Trophoblast cell (in vitro differentiated cells and primary cell): ENCODE measurements around the gene ITGA1.

Source experiments
- DNase-seq, 2 donors: peaks; one replicate each; pipeline ENCODE4 v3.0.0-alpha.2; 2016
- H2AFZ ChIP-seq: 2 replicates; pipeline ENCODE4 v1.6.1; 2013; ENCODE audit warnings: low read length, moderate library complexity, mild to moderate bottlenecking; ENCODE audit not compliant: insufficient read depth, poor library complexity
- H2AK5ac ChIP-seq: 2 replicates; pipeline ENCODE4 v1.6.1; 2013; ENCODE audit warnings: mild to moderate bottlenecking, low read length
- H2BK120ac ChIP-seq: 2 replicates; pipeline ENCODE4 v1.6.1; 2013; ENCODE audit warnings: low read length, mild to moderate bottlenecking, moderate library complexity; ENCODE audit not compliant: insufficient read depth, poor library complexity
- H2BK12ac ChIP-seq: 2 replicates; pipeline ENCODE4 v1.6.1; 2013; ENCODE audit warnings: mild to moderate bottlenecking, low read length, moderate library complexity
- H2BK5ac ChIP-seq: 2 replicates; pipeline ENCODE4 v1.6.1; 2013; ENCODE audit warnings: low read length, low read depth, moderate library complexity, mild to moderate bottlenecking; ENCODE audit not compliant: poor library complexity
- H3K14ac ChIP-seq: 2 replicates; pipeline ENCODE4 v1.6.1; 2013; ENCODE audit warnings: mild to moderate bottlenecking, low read length
- H3K18ac ChIP-seq: 2 replicates; pipeline ENCODE4 v1.6.1; 2013; ENCODE audit warnings: mild to moderate bottlenecking, low read length
- H3K23ac ChIP-seq: 2 replicates; pipeline ENCODE4 v1.6.1; 2013; ENCODE audit warnings: low read length
- H3K27ac ChIP-seq: 2 replicates; pipeline ENCODE4 v1.5.1; 2013; ENCODE audit warnings: low read depth, mild to moderate bottlenecking, inconsistent platforms, low read length, moderate library complexity
- H3K27me3 ChIP-seq: 2 replicates; pipeline ENCODE4 v1.6.1; 2013; ENCODE audit warnings: inconsistent platforms, mild to moderate bottlenecking, low read length, moderate library complexity; ENCODE audit not compliant: insufficient read depth
- H3K36me3 ChIP-seq, 2 experiments: 1 replicate in 1 of 2; 2 replicates in 1 of 2; pipeline ENCODE4 v1.6.1; 2013; ENCODE audit warnings: low read length in 2 of 2, mild to moderate bottlenecking in 2 of 2, moderate library complexity in 1 of 2; ENCODE audit not compliant: insufficient read depth in 2 of 2, control insufficient read depth in 1 of 2
- H3K4ac ChIP-seq: 2 replicates; pipeline ENCODE4 v1.6.1; 2013; ENCODE audit warnings: low read depth, mild to moderate bottlenecking, low read length, moderate library complexity
- H3K4me1 ChIP-seq, 2 experiments: 1 replicate in 1 of 2; 2 replicates in 1 of 2; pipeline ENCODE4 v1.6.1; 2013; ENCODE audit warnings: low read length in 2 of 2, mild to moderate bottlenecking in 2 of 2, moderate library complexity in 1 of 2; ENCODE audit not compliant: insufficient read depth in 2 of 2, control insufficient read depth in 1 of 2
- H3K4me2 ChIP-seq: 2 replicates; pipeline ENCODE4 v1.6.1; 2013; ENCODE audit warnings: inconsistent platforms, mild to moderate bottlenecking, low read length, moderate library complexity
- H3K4me3 ChIP-seq: 2 replicates; pipeline ENCODE4 v1.5.1; 2013; ENCODE audit warnings: mild to moderate bottlenecking, low read depth, low read length, inconsistent platforms
- H3K79me1 ChIP-seq: one replicate; pipeline ENCODE4 v1.6.1; 2013; ENCODE audit warnings: low read length
- H3K79me2 ChIP-seq: 2 replicates; pipeline ENCODE4 v1.6.1; 2013; ENCODE audit warnings: low read length, mild to moderate bottlenecking; ENCODE audit not compliant: control insufficient read depth, insufficient read depth, poor library complexity
- H3K9ac ChIP-seq: 2 replicates; pipeline ENCODE4 v1.6.1; 2013; ENCODE audit warnings: mild to moderate bottlenecking, low read length
- H3K9me3 ChIP-seq: 2 replicates; pipeline ENCODE4 v1.6.1; 2013; ENCODE audit warnings: low read depth, mild to moderate bottlenecking, control low read depth, inconsistent platforms, low read length; ENCODE audit not compliant: insufficient read depth
- H4K12ac ChIP-seq: 2 replicates; pipeline ENCODE4 v1.6.1; 2013; ENCODE audit warnings: low read depth, mild to moderate bottlenecking, low read length, moderate library complexity
- H4K8ac ChIP-seq: 2 replicates; pipeline ENCODE4 v1.6.1; 2013; ENCODE audit warnings: low read depth, mild to moderate bottlenecking, low read length, moderate library complexity
- H4K91ac ChIP-seq: one replicate; pipeline ENCODE4 v1.6.1; 2013; ENCODE audit warnings: low read depth, mild to moderate bottlenecking, low read length, moderate library complexity
- WGBS: extraction: QIAGEN DNeasy Blood & Tissue Kit; methylation state at CpG from one replicate; pipeline ENCODE4 v1.1.7; 2013; ENCODE audit warnings: missing lambda C conversion rate; ENCODE audit not compliant: insufficient read length, insufficient coverage; ENCODE audit errors: extremely low coverage; 5-methylcytosine and 5-hydroxymethylcytosine counted together

ITGA1 gene

GRCh38 chr5:52898961-52899680, 111.4 kb downstream of the ITGA1 start:
- Histone ChIP-seq H3K27me3 (no peaks in the 10 kb centered on the region), H3K4me3 (no peak overlapping the region), H3K4me2 (no peak overlapping the region), H3K18ac (no peak overlapping the region), H4K12ac (no peak overlapping the region), H3K9me3 (no peaks in the 10 kb centered on the region), H3K4ac (no peak overlapping the region), H2BK120ac (no peak overlapping the region), H3K4me1 (peaks cover 3 to 4% of the 10 kb centered on the region in 2 experiments), H2BK12ac (no peak overlapping the region), H3K27ac (no peak overlapping the region), H3K79me2 (no peaks in the 10 kb centered on the region), H4K91ac (no peak overlapping the region), H3K9ac (no peak overlapping the region), H2AK5ac (no peak overlapping the region), H3K14ac (no peak overlapping the region), H4K8ac (no peak overlapping the region), H2BK5ac (no peak overlapping the region), H3K36me3 (no peaks in the 10 kb centered on the region), H3K23ac (no peak overlapping the region), H2AFZ (no peak overlapping the region), H3K79me1 (peaks cover 3% of the 10 kb centered on the region)
- DNase-seq, result no peak
- WGBS, result no CpG with 5 or more reads among the region's 5 CpGs

- H3K4me1 ChIP-seq, result no peaks in the 10 kb centered on the region
- no peak overlapping the region for H3K9ac ChIP-seq
- no peak overlapping the region for H3K23ac ChIP-seq
- H3K27ac ChIP-seq, result no peak overlapping the region
- no peaks in the 10 kb centered on the region for H3K27me3 ChIP-seq
- no peak overlapping the region for H2BK5ac ChIP-seq
- no peak overlapping the region for H4K91ac ChIP-seq
- H4K8ac ChIP-seq, result no peak overlapping the region
- H3K4me3 ChIP-seq, result no peak overlapping the region
- H3K36me3 ChIP-seq, result no peaks in the 10 kb centered on the region
- no peak overlapping the region for H2BK12ac ChIP-seq
- H3K18ac ChIP-seq, result no peak overlapping the region
- no peak overlapping the region for H3K14ac ChIP-seq
- H2BK120ac ChIP-seq, result no peak overlapping the region
- no peaks in the 10 kb centered on the region for H3K79me2 ChIP-seq
- H2AFZ ChIP-seq, result no peak overlapping the region
- DNase-seq, result no peak
- no peak overlapping the region for H4K12ac ChIP-seq
- H3K79me1 ChIP-seq, result no peaks in the 10 kb centered on the region
- H3K9me3 ChIP-seq, result no peaks in the 10 kb centered on the region
- H3K4me2 ChIP-seq, result no peak overlapping the region
- H3K4ac ChIP-seq, result no peak overlapping the region
- H2AK5ac ChIP-seq, result no peak overlapping the region
- WGBS, result 100% methylated on average over 1 of the region's 2 CpGs
These were observed 115.4 kb downstream of the ITGA1 start for GRCh38 chr5:52903142-52903541.

- no peak overlapping the region for H3K27ac ChIP-seq
- no peak overlapping the region for H3K4ac ChIP-seq
- H3K79me2 ChIP-seq, result no peaks in the 10 kb centered on the region
- no peak overlapping the region for H4K12ac ChIP-seq
- no peaks in the 10 kb centered on the region for H3K27me3 ChIP-seq
- no peak overlapping the region for H4K91ac ChIP-seq
- H3K14ac ChIP-seq, result no peak overlapping the region
- no peak overlapping the region for H2BK120ac ChIP-seq
- H3K4me1 ChIP-seq, result no peaks in the 10 kb centered on the region
- no peaks in the 10 kb centered on the region for H3K36me3 ChIP-seq
- no peaks in the 10 kb centered on the region for H3K9me3 ChIP-seq
- no peak overlapping the region for H2BK5ac ChIP-seq
- H3K23ac ChIP-seq, result no peak overlapping the region
- no peak overlapping the region for H3K9ac ChIP-seq
- H3K4me3 ChIP-seq, result no peak overlapping the region
- no peak overlapping the region for H2AK5ac ChIP-seq
- H2BK12ac ChIP-seq, result no peak overlapping the region
- no peaks in the 10 kb centered on the region for H3K79me1 ChIP-seq
- no peak for DNase-seq
- no peak overlapping the region for H3K4me2 ChIP-seq
- no peak overlapping the region for H2AFZ ChIP-seq
- no CpG with 5 or more reads among the region's 1 CpG for WGBS
- H4K8ac ChIP-seq, result no peak overlapping the region
- no peak overlapping the region for H3K18ac ChIP-seq
These were observed 118.6 kb downstream of the ITGA1 start for GRCh38 chr5:52906343-52906742.

GRCh38 chr5:52906845-52907244, 119.1 kb downstream of the ITGA1 start:
- Histone ChIP-seq H3K36me3 (no peaks in the 10 kb centered on the region), H4K8ac (no peak overlapping the region), H3K4ac (no peak overlapping the region), H3K4me1 (no peaks in the 10 kb centered on the region), H2BK5ac (no peak overlapping the region), H3K27me3 (no peaks in the 10 kb centered on the region), H2BK120ac (no peak overlapping the region), H2AK5ac (no peak overlapping the region), H3K14ac (no peak overlapping the region), H3K27ac (no peak overlapping the region), H3K4me3 (no peak overlapping the region), H4K91ac (no peak overlapping the region), H2AFZ (no peak overlapping the region), H3K79me1 (no peaks in the 10 kb centered on the region), H3K18ac (no peak overlapping the region), H3K4me2 (no peak overlapping the region), H3K9me3 (no peaks in the 10 kb centered on the region), H3K23ac (no peak overlapping the region), H2BK12ac (no peak overlapping the region), H3K9ac (no peak overlapping the region), H3K79me2 (no peaks in the 10 kb centered on the region), H4K12ac (no peak overlapping the region)
- WGBS, result no CpG with 5 or more reads among the region's 4 CpGs
- no peak for DNase-seq
